ENCODE data around the gene TESK1. TPM values are rescaled to one million over a fixed set of nuclear protein-coding genes. Genes with fewer than 3 reads are reported as not detected.
"Not testable (repeated sequence)": the region's sequence is repeated elsewhere in the genome, so short reads cannot be mapped to it uniquely, and the experiment has no call there.

TESK1 gene
- total RNA-seq, 1 donor from 2014 or later, result 3.1 TPM

GRCh38 chr9:35579130-35579529, 25.9 kb upstream of the TESK1 start:
- DNase-seq (ENCODE audit: low read depth in 2 of 2), result no peak

GRCh38 chr9:35579659-35580227, 25.3 kb upstream of the TESK1 start:
- DNase-seq (ENCODE audit: low read depth in 2 of 2), result not testable (repeated sequence)

GRCh38 chr9:35583521-35583920, 21.5 kb upstream of the TESK1 start:
- not testable (repeated sequence) for DNase-seq (ENCODE audit: low read depth in 2 of 2)

- DNase-seq (ENCODE audit: low read depth in 2 of 2), result not testable (repeated sequence)
These were observed 20.4 kb upstream of the TESK1 start for GRCh38 chr9:35584681-35585080.

- not testable (repeated sequence) for DNase-seq (ENCODE audit: low read depth in 2 of 2)
These were observed 16.6 kb upstream of the TESK1 start for GRCh38 chr9:35588506-35588905.

- no peak for DNase-seq (ENCODE audit: low read depth in 2 of 2)
These were observed 11.5 kb upstream of the TESK1 start for GRCh38 chr9:35593581-35593980.

GRCh38 chr9:35594471-35594870, 10.6 kb upstream of the TESK1 start:
- no peak for DNase-seq (ENCODE audit: low read depth in 2 of 2)

- not testable (repeated sequence) for DNase-seq (ENCODE audit: low read depth in 2 of 2)
These were observed 8.2 kb upstream of the TESK1 start for GRCh38 chr9:35596907-35597306.

GRCh38 chr9:35598866-35599590, 6.0 kb upstream of the TESK1 start:
- DNase-seq (ENCODE audit: low read depth in 2 of 2), result no peak

- DNase-seq (ENCODE audit: low read depth in 2 of 2), result no peak
These were observed 5.1 kb upstream of the TESK1 start for GRCh38 chr9:35599763-35600604.

- no peak for DNase-seq (ENCODE audit: low read depth in 2 of 2)
These were observed 1.5 kb upstream of the TESK1 start for GRCh38 chr9:35603506-35603985.

- peak; percentile 98 to 100 for DNase-seq (ENCODE audit: low read depth in 2 of 2)
These were observed 980 bp upstream of the TESK1 start for GRCh38 chr9:35603986-35604577.

- DNase-seq (ENCODE audit: low read depth in 2 of 2), result no peak
These were observed 482 bp downstream of the TESK1 start for GRCh38 chr9:35605351-35606137.

- no peak for DNase-seq (ENCODE audit: low read depth in 2 of 2)
These were observed 1.1 kb downstream of the TESK1 start for GRCh38 chr9:35606138-35606504.

- DNase-seq (ENCODE audit: low read depth in 2 of 2), result no peak
These were observed 1.7 kb downstream of the TESK1 start for GRCh38 chr9:35606726-35607125.

- DNase-seq (ENCODE audit: low read depth in 2 of 2), result no peak
These were observed 3.2 kb downstream of the TESK1 start for GRCh38 chr9:35608221-35608620.

GRCh38 chr9:35609001-35609819, 4.1 kb downstream of the TESK1 start:
- no peak for DNase-seq (ENCODE audit: low read depth in 2 of 2)

GRCh38 chr9:35609820-35610163, 4.7 kb downstream of the TESK1 start:
- DNase-seq (ENCODE audit: low read depth in 2 of 2), result no peak

GRCh38 chr9:35611230-35611797, 6.3 kb downstream of the TESK1 start:
- DNase-seq (ENCODE audit: low read depth in 2 of 2), result peak in 1 of 2 donors; percentile 42

- not testable (repeated sequence) for DNase-seq (ENCODE audit: low read depth in 2 of 2)
These were observed 7.0 kb downstream of the TESK1 start for GRCh38 chr9:35612066-35612465.
